Adipose tissue (tissue), 3 donors: ENCODE data around the gene MAPK9. TPM values are rescaled to one million over a fixed set of nuclear protein-coding genes. Genes with fewer than 3 reads are reported as not detected.

Experiments used
- H3K27ac ChIP-seq: one replicate; pipeline ENCODE4 v1.5.1; 2013; ENCODE audit warnings: low read depth, low read length
- WGBS, 3 donors: extraction: QIAGEN DNeasy Blood & Tissue Kit; methylation state at CpG; one replicate each; pipeline ENCODE4 v1.1.7; 2013; 5-methylcytosine and 5-hydroxymethylcytosine counted together
- polyA plus RNA-seq, 3 donors: library from polyadenylated mRNA; stranded (reverse); fragments of 200-250 nt; gene quantifications; one replicate each; pipeline ENCODE4 v1.2.3, GENCODE V29; 2013
- donor health status: healthy with polysubstance abuse.
- donor health status: Bipolar disorder and iron deficiency.
- donor health status: healthy.

MAPK9 gene
- polyA plus RNA-seq = 10 to 100 TPM; 12.8 to 15.5 (median 15.3) TPM

GRCh38 chr5:180291943-180292831 is at the start of gene MAPK9:
Gene MAPK9 (minus strand): TSS chr5:180292083. CDS start chr5:180280561, 11,522 bp downstream.
- H3K27ac ChIP-seq = no peak within 1 kb of the TSS
- 0 to 1% (median 0%) methylated on average over 62 to 122 of the region's 122 CpGs for WGBS, 3 donors

- WGBS, 3 donors = 89 to 95% (median 94%) methylated on average over 8 of the region's 8 CpGs
Measured at GRCh38 chr5:180341595-180341994, 49.7 kb upstream of the MAPK9 start.

GRCh38 chr5:180340856-180341255 is 49.0 kb upstream of the MAPK9 start:
- WGBS, 3 donors = 65 to 84% (median 68%) methylated on average over 9 of the region's 9 CpGs
- H3K27ac ChIP-seq = no peak overlapping the region

More at GRCh38 chr5:180341595-180341994, 49.7 kb upstream of the MAPK9 start:
- H3K27ac ChIP-seq = no peak overlapping the region

GRCh38 chr5:180339583-180340183 is 47.8 kb upstream of the MAPK9 start:
- H3K27ac ChIP-seq = no peak overlapping the region
- 73 to 80% (median 78%) methylated on average over 7 of the region's 7 CpGs for WGBS, 3 donors

- WGBS, 3 donors = 88 to 93% (median 89%) methylated on average over 22 of the region's 22 CpGs
- no peak overlapping the region for H3K27ac ChIP-seq
Measured at GRCh38 chr5:180338001-180338707, 46.3 kb upstream of the MAPK9 start.

GRCh38 chr5:180336234-180337020 is 44.5 kb upstream of the MAPK9 start:
- no peak overlapping the region for H3K27ac ChIP-seq
- WGBS, 3 donors = 48 to 90% (median 83%) methylated on average over 34 of the region's 34 CpGs

GRCh38 chr5:180335614-180336233 is 43.8 kb upstream of the MAPK9 start:
- 90 to 96% (median 94%) methylated on average over 19 of the region's 19 CpGs for WGBS, 3 donors
- H3K27ac ChIP-seq = no peak overlapping the region

GRCh38 chr5:180334751-180335613 is 43.1 kb upstream of the MAPK9 start:
- no peak overlapping the region for H3K27ac ChIP-seq
- WGBS, 3 donors = 78 to 85% (median 84%) methylated on average over 15 of the region's 15 CpGs

- no peak overlapping the region for H3K27ac ChIP-seq
- WGBS, 3 donors = 78 to 92% (median 85%) methylated on average over 6 of the region's 6 CpGs
Measured at GRCh38 chr5:180334176-180334575, 42.3 kb upstream of the MAPK9 start.

GRCh38 chr5:180333661-180334060 is 41.8 kb upstream of the MAPK9 start:
- H3K27ac ChIP-seq = no peak overlapping the region
- WGBS, 3 donors = 57 to 94% (median 75%) methylated on average over 4 of the region's 4 CpGs

- WGBS, 3 donors = 87 to 96% (median 89%) methylated on average over 3 of the region's 3 CpGs
- H3K27ac ChIP-seq = no peak overlapping the region
Measured at GRCh38 chr5:180332861-180333260, 41.0 kb upstream of the MAPK9 start.

GRCh38 chr5:180332051-180332517 is 40.2 kb upstream of the MAPK9 start:
- H3K27ac ChIP-seq = no peak overlapping the region
- 9 to 20% (median 16%) methylated on average over 13 of the region's 13 CpGs for WGBS, 3 donors

GRCh38 chr5:180331647-180331950 is 39.7 kb upstream of the MAPK9 start:
- WGBS, 3 donors = 26 to 37% (median 33%) methylated on average over 7 of the region's 7 CpGs
- no peak overlapping the region for H3K27ac ChIP-seq

- WGBS, 3 donors = 46 to 54% (median 48%) methylated on average over 16 of the region's 16 CpGs
- H3K27ac ChIP-seq = no peak overlapping the region
Measured at GRCh38 chr5:180330810-180331646, 39.1 kb upstream of the MAPK9 start.

GRCh38 chr5:180330270-180330648 is 38.4 kb upstream of the MAPK9 start:
- 73 to 88% (median 77%) methylated on average over 5 of the region's 5 CpGs for WGBS, 3 donors
- H3K27ac ChIP-seq = no peak overlapping the region

- WGBS, 3 donors = 88 to 89% (median 89%) methylated on average over 8 of the region's 8 CpGs
- no peak overlapping the region for H3K27ac ChIP-seq
Measured at GRCh38 chr5:180329606-180330269, 37.9 kb upstream of the MAPK9 start.
